ENCODE data around the gene ADPRM.

The ADPRM gene

DNA sequence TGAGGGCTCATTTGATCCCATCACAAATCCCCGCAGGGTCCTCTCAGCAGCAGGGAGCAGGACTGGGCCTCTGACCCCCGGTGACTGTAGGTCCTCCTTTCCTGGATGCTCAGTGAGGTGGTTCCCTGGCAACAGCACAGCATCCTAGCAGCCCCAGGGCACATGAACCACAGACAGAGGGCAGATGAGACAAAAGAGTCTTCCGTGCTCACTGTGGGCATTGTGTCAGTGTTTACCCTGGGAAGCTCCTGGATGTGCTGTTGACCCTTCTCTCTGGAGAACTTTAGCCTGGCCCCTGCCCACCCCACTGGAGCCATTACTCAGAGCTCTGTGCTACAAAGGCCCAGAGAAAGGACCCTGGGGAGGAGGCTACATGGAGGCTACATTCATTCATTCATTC, 54.2 kb downstream of the ADPRM start:
- DNase-seq (ENCODE audit: low read depth in 1 of 2, low spot score in 1 of 2) = no peak
- in situ Hi-C loops (cut with HindIII; ENCODE audit: low pct_unique_long_range_greater_than_20kb, low sequenced_read_pairs) = no loop called here
- TF ChIP-seq JUND (IDR thresholded peaks at IDR 0.05; ENCODE audit: low read depth) = no peak

DNA sequence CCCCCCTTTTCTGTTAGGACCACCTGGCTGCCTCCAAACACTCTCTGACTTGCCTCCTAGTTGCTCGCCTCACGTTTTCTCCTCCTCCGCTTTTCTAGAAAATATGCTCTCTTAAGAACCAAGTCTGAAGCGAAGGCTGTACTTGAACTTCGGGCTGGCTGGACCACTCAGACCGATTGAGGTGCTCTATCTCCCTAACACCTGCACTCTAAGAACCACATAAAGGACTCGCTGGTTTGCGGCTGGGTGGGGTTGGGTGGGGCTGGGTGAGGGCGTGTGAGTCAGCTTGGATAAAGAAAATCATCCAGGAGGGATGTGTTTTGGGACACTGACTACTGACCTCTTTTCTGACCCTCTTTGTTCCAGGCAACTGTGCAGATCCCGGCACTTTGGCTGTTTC, 55.3 kb downstream of the ADPRM start:
- in situ Hi-C loops (cut with HindIII; ENCODE audit: low pct_unique_long_range_greater_than_20kb, low sequenced_read_pairs) = no loop called here
- TF ChIP-seq JUND (IDR thresholded peaks at IDR 0.05; ENCODE audit: low read depth) = no peak
- no peak for DNase-seq (ENCODE audit: low read depth in 1 of 2, low spot score in 1 of 2)

- in situ Hi-C loops (cut with HindIII; ENCODE audit: low pct_unique_long_range_greater_than_20kb, low sequenced_read_pairs) = no loop called here
- DNase-seq (ENCODE audit: low read depth in 1 of 2, low spot score in 1 of 2) = peak; percentile 14 to 48
- no peak for TF ChIP-seq JUND (IDR thresholded peaks at IDR 0.05; ENCODE audit: low read depth)
Observed at GRCh38 chr17:10754109-10754508, 56.7 kb downstream of the ADPRM start.

DNA sequence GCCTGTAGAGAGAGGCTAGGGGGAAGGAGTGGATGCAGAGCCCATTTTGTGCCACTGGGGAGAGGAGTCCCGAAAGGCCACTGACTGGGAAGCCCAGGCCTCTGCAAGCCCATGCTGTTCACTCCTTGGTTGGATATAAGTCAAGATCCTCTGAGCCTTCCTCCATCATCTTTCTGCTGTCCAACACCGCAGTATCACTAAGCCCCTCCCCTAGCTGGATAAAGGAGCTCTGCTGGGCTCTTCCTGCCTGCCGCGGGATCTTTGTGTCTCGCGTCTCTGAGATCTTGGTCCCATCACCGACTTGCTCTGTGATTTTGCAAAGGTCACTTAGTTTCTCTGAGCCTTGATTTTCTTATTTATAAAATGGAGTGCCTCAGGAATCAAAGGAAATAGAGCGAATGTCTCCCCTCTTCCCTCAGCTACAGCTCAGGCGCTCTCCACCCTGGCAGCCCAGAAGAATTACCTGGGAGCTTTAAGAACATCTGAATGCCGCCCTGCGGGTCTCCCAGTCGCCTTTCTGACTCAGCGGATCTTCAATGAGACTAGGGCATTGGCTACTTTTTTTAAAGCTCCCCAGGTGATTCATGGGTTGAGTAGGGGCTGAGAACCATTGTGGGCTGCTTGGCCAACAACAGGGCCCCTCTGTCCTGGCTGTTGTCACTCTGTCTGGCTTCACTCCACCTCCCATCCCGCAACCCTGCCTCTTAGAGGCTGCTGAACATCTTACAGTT, 57.6 kb downstream of the ADPRM start:
- DNase-seq (ENCODE audit: low read depth in 1 of 2, low spot score in 1 of 2) = no peak
- in situ Hi-C loops (cut with HindIII; ENCODE audit: low pct_unique_long_range_greater_than_20kb, low sequenced_read_pairs) = no loop called here
- no peak for TF ChIP-seq JUND (IDR thresholded peaks at IDR 0.05; ENCODE audit: low read depth)

DNA sequence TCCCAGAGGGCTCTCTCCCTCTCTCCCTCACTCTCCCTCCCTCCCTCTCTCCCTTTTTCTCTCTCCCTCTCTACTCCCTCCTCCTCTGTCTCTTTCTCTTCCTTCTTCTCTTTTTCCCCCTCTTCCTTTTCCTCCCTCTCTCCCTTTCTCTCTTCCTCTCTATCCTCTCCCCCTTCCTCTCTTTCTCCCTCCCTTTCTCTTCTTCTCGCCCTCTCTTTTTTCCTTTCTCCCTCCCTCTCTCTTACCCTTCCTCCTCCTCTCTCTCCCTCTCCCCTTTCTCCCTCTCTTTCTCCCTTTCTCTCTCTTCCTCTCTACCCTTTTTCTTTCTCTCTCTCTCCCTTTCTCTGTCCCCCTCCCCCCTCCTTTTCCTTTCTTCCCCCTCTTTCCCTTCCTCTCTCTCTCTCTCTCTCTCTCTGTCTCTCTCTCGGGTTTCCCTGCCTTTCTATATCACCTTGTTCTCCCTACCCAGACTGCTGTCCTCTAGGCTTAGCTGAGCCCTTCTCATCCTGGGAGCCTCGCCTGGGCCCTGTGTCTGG, 58.3 kb downstream of the ADPRM start:
- in situ Hi-C loops (cut with HindIII; ENCODE audit: low pct_unique_long_range_greater_than_20kb, low sequenced_read_pairs) = no loop called here
- no peak for TF ChIP-seq JUND (IDR thresholded peaks at IDR 0.05; ENCODE audit: low read depth)
- no peak for DNase-seq (ENCODE audit: low read depth in 1 of 2, low spot score in 1 of 2)

DNA sequence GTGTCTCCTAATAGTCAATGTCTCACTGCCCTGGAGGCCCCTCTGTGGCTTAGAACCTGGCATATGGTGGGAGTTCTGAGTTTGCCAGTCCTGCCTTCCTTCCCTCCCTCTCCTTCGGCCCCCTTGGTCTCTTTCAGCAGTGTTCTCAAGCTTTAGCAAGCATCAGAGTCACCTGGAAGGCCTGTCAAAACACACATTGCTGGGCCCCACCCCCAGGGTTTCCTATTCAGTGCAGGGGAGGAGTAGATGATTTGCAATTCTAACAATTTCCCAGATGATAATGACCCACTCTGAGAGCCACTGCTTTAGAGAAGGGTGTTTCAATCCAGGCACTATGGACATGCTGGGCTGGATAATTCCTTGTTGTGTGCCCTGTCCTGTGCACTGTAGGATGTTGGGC, 58.8 kb downstream of the ADPRM start:
- no peak for TF ChIP-seq JUND (IDR thresholded peaks at IDR 0.05; ENCODE audit: low read depth)
- in situ Hi-C loops (cut with HindIII; ENCODE audit: low pct_unique_long_range_greater_than_20kb, low sequenced_read_pairs) = no loop called here

GRCh38 chr17:10756619-10757018, 59.2 kb downstream of the ADPRM start:
- no peak for TF ChIP-seq JUND (IDR thresholded peaks at IDR 0.05; ENCODE audit: low read depth)
- in situ Hi-C loops (cut with HindIII; ENCODE audit: low pct_unique_long_range_greater_than_20kb, low sequenced_read_pairs) = no loop called here
- DNase-seq (ENCODE audit: low read depth in 1 of 2, low spot score in 1 of 2) = no peak

More for the DNA sequence above, 58.8 kb downstream of the ADPRM start:
- no peak for DNase-seq (ENCODE audit: low read depth in 1 of 2, low spot score in 1 of 2)

GRCh38 chr17:10757067-10757466, 59.7 kb downstream of the ADPRM start:
- peak in 1 of 2 experiments; percentile 55 for DNase-seq (ENCODE audit: low read depth in 1 of 2, low spot score in 1 of 2)
- TF ChIP-seq JUND (IDR thresholded peaks at IDR 0.05; ENCODE audit: low read depth) = no peak
- in situ Hi-C loops (cut with HindIII; ENCODE audit: low pct_unique_long_range_greater_than_20kb, low sequenced_read_pairs) = no loop called here

DNA sequence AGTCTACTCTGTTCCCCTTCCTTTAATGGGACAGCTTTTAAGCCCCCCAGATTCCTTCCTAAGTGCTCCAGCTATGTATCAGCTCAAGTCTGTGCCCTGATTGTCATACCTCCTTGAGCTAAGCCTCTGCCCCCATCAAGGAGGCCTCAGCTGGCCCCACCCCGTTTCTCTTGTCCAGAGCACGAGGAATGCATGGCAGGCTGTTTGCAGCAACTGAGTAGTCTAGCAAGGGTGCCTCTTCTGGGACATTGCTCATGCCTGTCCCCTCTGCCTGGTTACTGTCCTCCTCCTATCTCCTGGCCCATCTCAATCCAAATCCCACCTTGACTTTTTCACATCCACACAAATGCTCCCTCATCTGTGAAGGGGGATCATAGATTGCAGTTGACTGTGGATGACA, 60.3 kb downstream of the ADPRM start:
- DNase-seq (ENCODE audit: low read depth in 1 of 2, low spot score in 1 of 2) = no peak
- TF ChIP-seq JUND (IDR thresholded peaks at IDR 0.05; ENCODE audit: low read depth) = no peak
- in situ Hi-C loops (cut with HindIII; ENCODE audit: low pct_unique_long_range_greater_than_20kb, low sequenced_read_pairs) = no loop called here

DNA sequence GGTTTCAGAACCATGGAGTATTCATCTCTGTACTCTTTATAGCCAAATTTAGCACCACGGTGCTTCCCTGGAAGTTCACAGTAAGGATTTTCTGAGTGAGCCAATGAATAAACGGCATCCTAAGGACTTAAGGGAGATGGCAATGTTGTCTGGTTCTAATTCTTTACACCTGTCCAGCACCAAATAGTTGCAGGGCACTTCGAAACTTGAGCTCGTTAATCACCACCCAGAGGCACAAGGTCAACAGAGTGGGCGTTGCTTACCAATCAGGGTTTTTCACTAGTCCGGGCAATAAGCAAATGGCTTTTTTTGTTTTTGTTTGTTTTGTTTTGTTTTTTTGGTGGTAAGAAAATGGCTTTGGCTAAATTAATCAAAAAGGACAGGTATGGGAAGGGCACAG, 60.7 kb downstream of the ADPRM start:
- in situ Hi-C loops (cut with HindIII; ENCODE audit: low pct_unique_long_range_greater_than_20kb, low sequenced_read_pairs) = no loop called here
- DNase-seq (ENCODE audit: low read depth in 1 of 2, low spot score in 1 of 2) = no peak

More for the DNA sequence above, 60.7 kb downstream of the ADPRM start:
- no peak for TF ChIP-seq JUND (IDR thresholded peaks at IDR 0.05; ENCODE audit: low read depth)
